Ammon's horn (tissue), 1 donor: Measurements from ENCODE around the gene NUDT7.

Experiments used
- DNase-seq: peaks from one replicate; pipeline ENCODE4 v3.0.0-alpha.2; 2016; ENCODE audit warnings: low spot score

Gene NUDT7

GRCh38 chr16:77780378-77780837, 58.1 kb downstream of the NUDT7 start:
- DNase-seq, result no peak

DNA sequence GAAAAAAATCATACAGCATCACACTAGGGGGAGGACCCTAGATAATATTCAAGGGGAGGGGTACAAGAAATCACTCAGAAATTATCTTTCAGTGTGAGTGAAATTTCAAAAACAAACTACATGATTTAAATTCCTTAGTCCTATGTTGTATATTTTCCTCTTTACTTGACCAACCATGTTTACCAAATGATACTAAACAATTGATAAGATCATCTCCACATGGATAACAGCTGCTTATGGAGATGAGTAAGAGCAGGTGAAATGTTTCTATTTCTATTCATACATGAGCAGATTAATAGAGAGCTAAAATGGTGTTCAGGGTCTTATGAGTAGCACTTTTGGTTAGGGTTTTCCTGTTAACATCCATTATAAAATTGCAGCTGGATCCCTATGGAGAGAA, 58.8 kb downstream of the NUDT7 start:
- no peak for DNase-seq

DNA sequence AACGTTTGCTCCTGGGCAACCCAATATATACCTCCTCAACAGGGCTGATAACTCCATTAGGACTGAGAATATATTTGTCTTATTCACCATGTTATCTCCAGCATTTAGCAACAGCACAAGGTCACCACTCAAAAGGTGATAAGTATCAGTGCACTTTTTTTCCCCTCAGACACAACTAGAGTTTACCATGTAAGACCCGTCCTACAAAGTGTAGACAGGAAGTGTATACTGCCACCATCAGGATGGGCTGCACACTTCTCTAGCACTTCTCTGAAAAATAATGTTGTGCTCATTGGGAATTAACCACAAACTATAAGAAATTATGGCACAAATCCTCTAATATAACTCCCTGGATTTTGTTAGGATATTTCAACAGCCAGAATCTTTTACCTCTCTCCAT, 60.4 kb downstream of the NUDT7 start:
- DNase-seq, result no peak

DNA sequence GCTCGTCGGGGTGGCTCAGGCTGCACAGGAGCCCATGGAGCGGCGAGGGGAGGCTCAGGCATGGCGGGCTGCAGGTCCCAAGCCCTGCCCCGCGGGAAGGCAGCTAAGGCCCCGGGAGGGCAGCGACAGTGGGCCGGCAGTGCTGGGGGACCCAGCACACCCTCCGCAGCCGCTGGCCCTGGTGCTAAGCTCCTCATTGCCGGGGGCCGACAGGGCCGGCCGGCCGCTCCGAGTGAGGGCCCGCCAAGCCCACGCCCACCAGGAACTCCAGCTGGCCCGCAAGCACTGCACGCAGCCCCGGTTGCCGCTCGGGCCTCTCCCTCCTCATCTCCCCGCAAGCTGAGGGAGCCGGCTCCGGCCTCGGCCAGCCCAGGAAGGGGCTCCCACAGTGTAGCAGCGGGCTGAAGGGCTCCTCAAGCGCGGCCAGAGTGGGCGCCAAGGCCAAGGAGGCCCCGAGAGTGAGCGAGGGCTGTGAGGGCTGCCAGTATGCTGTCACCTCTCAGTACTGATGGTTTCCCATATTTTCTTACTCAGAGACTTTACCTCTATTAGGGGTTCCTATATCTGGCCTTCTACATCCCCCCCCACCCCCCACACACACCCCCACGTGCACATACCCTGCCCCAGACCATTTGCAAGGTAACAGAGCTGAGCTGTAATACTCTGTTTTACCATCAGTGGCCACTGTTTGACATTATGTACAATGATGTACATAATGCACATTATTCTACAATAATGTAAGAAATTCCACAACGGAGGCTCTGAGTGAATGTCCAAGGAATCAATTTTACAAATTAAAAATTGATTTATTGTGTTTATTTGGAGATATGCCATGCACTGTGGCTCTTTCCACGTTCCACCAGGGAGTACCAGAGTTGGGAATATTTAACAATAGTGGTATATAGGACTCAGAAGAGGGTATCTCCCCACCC, 62.4 kb downstream of the NUDT7 start:
- no peak for DNase-seq

GRCh38 chr16:77785373-77785764, 63.1 kb downstream of the NUDT7 start:
- no peak for DNase-seq

- DNase-seq, result no peak
These were observed 64.0 kb downstream of the NUDT7 start for GRCh38 chr16:77786186-77786847.

- no peak for DNase-seq
These were observed 65.1 kb downstream of the NUDT7 start for GRCh38 chr16:77787452-77787851.

DNA sequence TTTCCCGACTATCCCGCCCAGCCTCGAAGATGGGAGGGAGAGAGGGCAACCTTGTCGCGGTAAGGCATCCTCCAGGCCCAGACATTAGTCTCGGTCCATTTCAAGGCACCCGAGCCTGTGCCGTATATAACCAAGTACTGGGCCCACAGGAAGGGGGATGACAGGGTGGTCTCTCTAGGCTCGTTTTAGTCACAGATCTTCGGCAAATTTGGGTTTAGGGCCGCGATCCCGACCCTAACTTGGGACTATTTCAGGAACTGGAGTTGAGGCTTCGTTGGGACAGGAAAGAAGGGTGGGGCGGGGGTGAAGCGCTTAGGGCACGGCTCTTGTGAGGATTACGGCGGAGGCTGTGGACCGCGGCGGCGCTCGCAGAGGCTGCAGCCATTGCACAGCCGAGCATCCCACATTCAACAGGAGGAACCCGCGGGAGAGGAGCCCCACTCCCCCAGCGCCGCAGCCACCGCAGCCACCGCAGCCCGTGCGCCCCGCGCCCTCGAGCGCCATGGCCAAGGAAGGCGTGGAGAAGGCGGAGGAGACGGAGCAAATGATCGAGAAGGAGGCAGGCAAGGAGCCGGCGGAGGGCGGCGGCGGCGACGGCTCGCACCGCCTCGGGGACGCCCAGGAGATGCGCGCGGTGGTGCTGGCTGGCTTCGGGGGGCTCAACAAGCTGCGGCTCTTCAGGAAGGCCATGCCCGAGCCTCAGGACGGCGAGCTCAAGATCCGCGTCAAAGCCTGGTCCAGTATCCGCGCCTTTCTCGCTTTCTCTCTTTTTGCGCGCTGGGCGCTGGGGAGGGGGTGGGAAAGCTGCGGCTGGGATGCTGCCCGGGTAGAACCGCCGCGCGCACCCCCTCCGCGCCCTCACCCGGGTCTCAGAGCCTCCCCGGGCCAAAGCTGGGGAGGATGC, 66.1 kb downstream of the NUDT7 start, which contains the start of gene VAT1L:
TSS of gene VAT1L (plus strand) at position 384 of the 904 bp plus-strand sequence. CDS start at position 503, 119 bp downstream.
- DNase-seq, result peak; percentile 81

DNA sequence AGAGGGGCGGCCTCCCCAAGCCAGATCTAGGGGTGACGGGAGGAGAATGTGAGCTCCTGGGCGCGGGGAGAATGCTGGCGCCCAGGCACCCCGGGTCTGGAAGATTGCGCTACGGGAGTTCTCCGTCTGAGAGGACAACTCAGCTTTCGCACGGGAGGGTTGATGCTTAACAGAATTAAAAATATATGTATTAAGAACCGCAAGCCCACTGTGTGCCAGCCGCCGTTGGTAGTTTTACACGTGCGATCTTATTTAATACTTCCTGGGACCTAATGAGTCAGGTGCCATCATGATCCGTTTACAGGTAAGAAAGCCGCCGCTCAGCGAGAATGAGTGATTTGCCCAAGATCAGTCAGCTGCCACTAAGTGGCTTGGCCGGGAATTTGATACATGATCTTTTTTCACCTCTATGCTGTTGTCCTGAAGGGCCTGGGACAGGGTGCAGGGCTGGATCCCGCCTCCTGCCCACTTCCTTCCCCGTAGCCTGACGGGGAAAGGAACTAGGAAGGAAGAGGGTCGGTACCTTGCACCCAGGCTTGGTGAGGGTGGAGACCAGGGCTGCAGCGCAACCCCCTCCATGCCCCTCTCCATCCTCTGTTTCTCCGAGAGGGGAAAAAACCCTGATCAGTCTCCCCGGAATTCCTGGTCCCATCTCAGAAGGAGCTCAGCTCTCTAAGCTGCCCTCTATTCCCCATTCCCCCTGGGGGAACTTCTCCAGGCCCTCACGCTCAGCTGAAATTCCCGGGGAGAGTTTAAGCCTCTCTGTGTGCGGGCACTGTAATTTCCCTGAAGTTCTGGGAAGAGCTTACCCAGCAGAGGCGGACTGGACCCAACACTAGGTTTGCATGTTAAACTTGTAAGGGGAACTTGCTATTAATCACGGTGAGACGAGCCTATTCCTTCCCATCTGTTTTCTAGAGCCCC, 67.0 kb downstream of the NUDT7 start:
- no peak for DNase-seq

DNA sequence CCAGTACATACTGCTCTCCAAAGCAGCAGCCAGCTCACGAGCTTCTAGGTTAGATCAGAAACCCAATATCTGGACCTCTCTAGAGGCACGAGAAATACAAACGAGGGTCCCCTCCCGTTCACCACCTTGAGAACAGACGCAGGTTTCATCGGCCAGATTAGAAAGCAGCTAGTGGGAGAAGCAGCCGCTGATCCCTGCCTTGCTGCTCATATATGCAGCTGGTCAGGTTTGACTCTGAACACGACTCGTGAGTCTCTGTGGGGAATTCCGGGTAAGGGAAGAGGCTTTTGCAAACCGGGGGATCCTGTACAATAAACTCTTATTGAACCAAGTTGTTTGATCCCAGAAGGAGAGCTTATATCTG, 67.7 kb downstream of the NUDT7 start:
- no peak for DNase-seq

DNA sequence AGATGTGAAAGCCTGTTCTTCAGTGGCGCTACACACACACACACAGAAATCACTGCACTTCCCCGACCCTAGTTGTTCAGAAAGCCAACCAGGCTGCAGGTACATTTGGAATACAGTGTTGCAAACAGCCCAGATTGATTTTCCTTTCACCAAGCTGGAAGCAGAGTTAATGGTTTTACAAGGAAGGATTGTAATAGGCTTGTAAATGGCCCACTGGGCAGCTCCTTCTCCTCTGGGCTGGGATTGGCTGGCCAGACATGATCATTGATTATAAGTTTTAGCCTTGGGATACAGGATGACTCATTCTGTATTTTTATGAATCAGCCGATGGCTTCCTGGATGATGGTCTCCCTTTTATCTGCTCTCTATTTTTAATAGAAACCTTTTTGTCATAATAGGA, 68.6 kb downstream of the NUDT7 start:
- DNase-seq, result no peak
